HFFc6 (cell line): Measurements from ENCODE around the gene MIA. TPM values are rescaled to one million over a fixed set of nuclear protein-coding genes. Genes with fewer than 3 reads are reported as not detected.
"Not testable (repeated sequence)": the region's sequence is repeated elsewhere in the genome, so short reads cannot be mapped to it uniquely, and the experiment has no call there.

Experiments used
- DNase-seq: peaks from one replicate; pipeline ENCODE4 v3.0.0-alpha.2; 2018
- H3K27ac Mint-ChIP-seq: 2 replicates; pipeline ENCODE4 v1.8.0; 2020; ENCODE audit warnings: mild to moderate bottlenecking, mixed read lengths
- H3K27me3 Mint-ChIP-seq: 2 replicates; pipeline ENCODE4 v1.8.0; 2021; ENCODE audit warnings: mild to moderate bottlenecking, moderate library complexity, mixed read lengths; ENCODE audit not compliant: insufficient read depth
- H3K36me3 Mint-ChIP-seq: 2 replicates; pipeline ENCODE4 v1.8.0; 2021; ENCODE audit warnings: low read depth, mixed read lengths
- H3K4me1 Mint-ChIP-seq: 2 replicates; pipeline ENCODE4 v1.8.0; 2020; ENCODE audit warnings: low read depth, mixed read lengths
- H3K4me3 Mint-ChIP-seq: 2 replicates; pipeline ENCODE4 v1.8.0; 2020; ENCODE audit warnings: mild to moderate bottlenecking, moderate library complexity, mixed read lengths
- H3K9me3 Mint-ChIP-seq: 2 replicates; pipeline ENCODE4 v1.8.0; 2020; ENCODE audit warnings: mild to moderate bottlenecking, mixed read lengths
- total RNA-seq, 6 experiments: library from RNA; stranded (reverse); fragmentation: NEBNext Ultra II Directional; extraction: Animal tissue kit (Norgen Biotek cat#: 25700); gene quantifications; 2 replicates in 1 of 6; 3 replicates in 5 of 6; pipeline ENCODE4 v1.2.3, GENCODE V29; 2021
- TF ChIP-seq, protein P1 (sequence below): fragments of 200-600 bp; sonication (generic); IDR thresholded peaks from 2 replicates; pipeline ENCODE4 v1.5.0; 2021; ENCODE audit warnings: antibody characterized with exemption, mild to moderate bottlenecking

MIA gene
- total RNA-seq, 6 experiments from 2014 or later = not detected

DNA sequence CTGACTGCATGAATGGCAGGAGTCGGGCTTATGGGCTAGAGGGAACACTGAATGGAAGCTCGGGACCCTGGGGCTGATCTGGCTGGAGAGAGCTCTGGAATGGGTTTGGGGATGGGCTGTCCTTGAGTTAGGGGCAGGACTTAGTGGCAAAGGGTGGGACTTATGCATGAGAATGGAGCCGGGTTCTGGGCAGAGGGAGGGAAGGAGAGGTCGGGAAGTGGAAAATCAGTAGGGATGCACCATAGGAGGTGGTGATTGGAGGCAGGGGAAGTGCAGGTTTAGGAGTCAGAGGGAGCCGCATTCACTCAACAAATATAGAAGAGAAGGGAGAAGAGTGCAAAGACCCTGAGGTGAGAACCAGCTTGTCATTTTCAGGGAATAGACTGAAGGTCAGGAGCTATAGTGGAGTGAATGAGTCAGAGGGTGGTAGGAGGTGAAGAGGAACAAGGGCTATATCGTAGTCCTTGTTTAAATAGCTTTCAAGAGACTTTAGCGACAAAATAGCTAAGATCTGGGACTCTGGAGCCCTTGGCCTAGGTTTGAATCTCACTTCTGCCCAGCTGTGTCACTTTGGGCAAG is 3.5 kb downstream of the MIA start:
- no peaks in the 10 kb centered on the region for H3K9me3 Mint-ChIP-seq
- H3K27me3 Mint-ChIP-seq = peaks cover 3% of the 10 kb centered on the region; the same call in 1 of the 2 replicates
- peak overlapping the region; percentile 91 for H3K27ac Mint-ChIP-seq
- TF ChIP-seq, protein P1, sequence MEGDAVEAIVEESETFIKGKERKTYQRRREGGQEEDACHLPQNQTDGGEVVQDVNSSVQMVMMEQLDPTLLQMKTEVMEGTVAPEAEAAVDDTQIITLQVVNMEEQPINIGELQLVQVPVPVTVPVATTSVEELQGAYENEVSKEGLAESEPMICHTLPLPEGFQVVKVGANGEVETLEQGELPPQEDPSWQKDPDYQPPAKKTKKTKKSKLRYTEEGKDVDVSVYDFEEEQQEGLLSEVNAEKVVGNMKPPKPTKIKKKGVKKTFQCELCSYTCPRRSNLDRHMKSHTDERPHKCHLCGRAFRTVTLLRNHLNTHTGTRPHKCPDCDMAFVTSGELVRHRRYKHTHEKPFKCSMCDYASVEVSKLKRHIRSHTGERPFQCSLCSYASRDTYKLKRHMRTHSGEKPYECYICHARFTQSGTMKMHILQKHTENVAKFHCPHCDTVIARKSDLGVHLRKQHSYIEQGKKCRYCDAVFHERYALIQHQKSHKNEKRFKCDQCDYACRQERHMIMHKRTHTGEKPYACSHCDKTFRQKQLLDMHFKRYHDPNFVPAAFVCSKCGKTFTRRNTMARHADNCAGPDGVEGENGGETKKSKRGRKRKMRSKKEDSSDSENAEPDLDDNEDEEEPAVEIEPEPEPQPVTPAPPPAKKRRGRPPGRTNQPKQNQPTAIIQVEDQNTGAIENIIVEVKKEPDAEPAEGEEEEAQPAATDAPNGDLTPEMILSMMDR = no peak
- no peak for DNase-seq
- H3K4me3 Mint-ChIP-seq = peak overlapping the region; percentile 91
- H3K36me3 Mint-ChIP-seq = no peaks in the 10 kb centered on the region
- H3K4me1 Mint-ChIP-seq = peaks cover 21% of the 10 kb centered on the region

DNA sequence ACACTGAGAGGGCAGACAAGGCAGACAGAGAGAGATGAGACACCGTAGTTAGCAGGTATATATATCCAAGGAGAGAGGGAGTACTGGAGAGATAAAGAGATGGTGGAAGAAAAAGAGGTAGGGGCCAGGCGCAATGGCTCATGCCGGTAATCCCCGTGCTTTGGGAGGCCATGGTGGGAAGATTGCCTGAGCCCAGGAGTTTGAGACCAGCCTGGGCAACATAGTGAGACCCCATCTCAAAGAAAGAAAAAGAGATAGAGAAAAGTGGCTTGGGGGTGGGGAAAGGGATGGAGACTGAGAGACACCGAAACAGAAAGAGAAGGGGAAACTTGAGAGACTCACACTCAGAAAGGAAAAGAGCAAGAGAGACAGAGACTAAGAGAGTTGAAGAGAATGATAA is 5.3 kb downstream of the MIA start:
- Mint-ChIP-seq H3K4me1 (peaks cover 21% of the 10 kb centered on the region), H3K27me3 (peaks cover 3% of the 10 kb centered on the region; the same call in 1 of the 2 replicates), H3K4me3 (no peak overlapping the region), H3K9me3 (no peaks in the 10 kb centered on the region), H3K36me3 (no peaks in the 10 kb centered on the region), H3K27ac (no peak overlapping the region)
- no peak for DNase-seq
- TF ChIP-seq, protein P1 = no peak

DNA sequence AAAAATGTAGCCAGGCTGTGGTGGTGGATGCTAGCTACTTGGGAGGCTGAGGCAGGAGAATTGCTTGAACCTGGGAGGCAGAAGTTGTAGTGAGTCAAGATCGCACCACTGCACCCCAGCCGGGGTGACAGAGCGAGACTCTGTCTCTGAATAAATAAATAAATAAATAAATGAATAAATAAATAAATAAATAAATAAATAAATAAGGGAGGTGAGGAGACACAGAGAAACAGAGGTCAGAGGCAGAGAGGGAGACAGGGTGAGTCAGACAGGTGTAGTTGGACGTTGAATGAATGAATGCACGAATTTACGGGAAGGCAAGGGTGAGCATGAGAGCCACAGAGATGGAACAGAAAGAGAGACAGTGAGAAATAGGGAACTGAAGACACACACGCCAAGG is 5.8 kb downstream of the MIA start:
- TF ChIP-seq, protein P1 = no peak
- Mint-ChIP-seq H3K36me3 (no peaks in the 10 kb centered on the region), H3K4me3 (no peak overlapping the region), H3K27ac (no peak overlapping the region), H3K4me1 (peaks cover 21% of the 10 kb centered on the region), H3K27me3 (peaks cover 3% of the 10 kb centered on the region; the same call in 1 of the 2 replicates), H3K9me3 (no peaks in the 10 kb centered on the region)
- no peak for DNase-seq

DNA sequence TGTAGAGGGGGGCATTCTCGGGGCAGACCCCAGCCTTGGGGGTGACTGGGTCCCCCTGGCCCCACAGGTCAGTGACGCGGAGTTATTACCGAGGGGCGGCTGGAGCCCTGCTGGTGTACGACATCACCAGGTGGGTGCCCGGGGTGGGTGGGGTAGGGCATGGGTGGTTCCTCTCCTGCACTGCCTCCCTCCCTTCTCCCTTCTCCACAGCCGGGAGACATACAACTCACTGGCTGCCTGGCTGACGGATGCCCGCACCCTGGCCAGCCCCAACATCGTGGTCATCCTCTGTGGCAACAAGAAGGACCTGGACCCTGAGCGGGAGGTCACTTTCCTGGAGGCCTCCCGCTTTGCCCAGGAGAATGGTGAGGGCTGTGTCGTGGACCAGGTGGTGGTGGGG is 8.4 kb downstream of the MIA start:
- TF ChIP-seq, protein P1 = no peak
- no peak overlapping the region for H3K27ac Mint-ChIP-seq
- H3K9me3 Mint-ChIP-seq = no peaks in the 10 kb centered on the region
- no peak for DNase-seq
- no peaks in the 10 kb centered on the region for H3K36me3 Mint-ChIP-seq
- H3K27me3 Mint-ChIP-seq = no peaks in the 10 kb centered on the region; the same call in none of the 2 replicates
- no peak overlapping the region for H3K4me3 Mint-ChIP-seq
- H3K4me1 Mint-ChIP-seq = peaks cover 10% of the 10 kb centered on the region

DNA sequence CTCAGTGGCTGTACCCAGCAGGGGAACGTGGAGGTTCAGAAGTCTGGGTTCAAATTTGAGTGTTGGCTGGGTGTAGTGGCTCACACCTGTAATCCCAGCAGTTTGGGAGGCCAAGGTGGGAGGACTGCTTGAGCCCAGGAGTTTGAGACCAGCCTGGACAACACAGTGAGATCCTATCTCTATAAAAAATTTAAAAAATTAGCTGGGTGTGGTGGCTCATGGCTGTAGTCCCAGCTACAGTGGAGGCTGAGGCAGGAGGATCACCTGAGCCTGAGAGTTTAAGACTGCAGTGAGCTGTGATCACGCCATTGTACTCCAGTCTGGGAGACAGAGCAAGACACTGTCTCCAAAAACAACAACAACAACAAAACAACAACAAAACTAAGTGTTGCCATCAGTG is 8.8 kb downstream of the MIA start:
- H3K36me3 Mint-ChIP-seq, H3K27ac Mint-ChIP-seq, H3K9me3 Mint-ChIP-seq, H3K4me3 Mint-ChIP-seq, H3K27me3 Mint-ChIP-seq, H3K4me1 Mint-ChIP-seq, DNase-seq: not testable (repeated sequence)

DNA sequence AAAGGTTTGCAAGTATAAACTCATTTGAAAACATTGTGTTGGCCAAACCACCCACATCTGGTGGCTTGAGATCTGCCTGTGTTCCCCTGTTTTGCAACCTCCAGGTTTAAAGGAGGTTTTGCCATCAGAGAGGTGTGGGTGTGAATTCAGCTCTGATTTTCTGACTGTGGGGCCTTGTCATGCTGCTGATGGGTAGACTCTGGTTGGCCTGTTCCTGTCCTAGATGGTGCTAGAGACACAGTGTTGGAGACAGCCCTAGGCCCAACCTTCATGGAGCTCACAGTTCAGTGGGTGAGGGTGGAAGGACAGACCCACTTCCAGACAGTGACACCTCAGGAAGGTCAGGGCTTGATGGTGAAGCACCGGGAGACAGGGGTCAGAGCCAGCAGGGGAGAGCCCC is 10.2 kb downstream of the MIA start:
- H3K27ac Mint-ChIP-seq = no peak overlapping the region
- no peak for DNase-seq
- H3K36me3 Mint-ChIP-seq = peaks cover 6% of the 10 kb centered on the region; the same call in 1 of the 2 replicates
- no peaks in the 10 kb centered on the region for H3K4me1 Mint-ChIP-seq
- no peaks in the 10 kb centered on the region; the same call in none of the 2 replicates for H3K27me3 Mint-ChIP-seq
- TF ChIP-seq, protein P1 = no peak
- H3K9me3 Mint-ChIP-seq = no peaks in the 10 kb centered on the region
- no peak overlapping the region for H3K4me3 Mint-ChIP-seq
